GM19328 (cell line): ENCODE data around the gene SYCN.

Experiments
- ATAC-seq: cut with Tn5 transposase; IDR thresholded peaks from one replicate; pipeline ENCODE4 v1.9.1; 2021; ENCODE audit warnings: mild to moderate bottlenecking, moderate library complexity; ENCODE audit not compliant: unreplicated experiment

SYCN gene

GRCh38 chr19:39173502-39173991 is 30.5 kb downstream of the SYCN start:
- no peak for ATAC-seq

GRCh38 chr19:39172700-39173501 is 31.2 kb downstream of the SYCN start:
- ATAC-seq, result no peak

- no peak for ATAC-seq
Observed at GRCh38 chr19:39171479-39172465, 32.3 kb downstream of the SYCN start.

- no peak for ATAC-seq
Observed at GRCh38 chr19:39170386-39171231, 33.5 kb downstream of the SYCN start.

- ATAC-seq, result no peak
Observed at GRCh38 chr19:39169143-39169810, 34.8 kb downstream of the SYCN start.

- ATAC-seq, result no peak
Observed at GRCh38 chr19:39168258-39169142, 35.6 kb downstream of the SYCN start.

GRCh38 chr19:39167461-39168257 is 36.4 kb downstream of the SYCN start:
- ATAC-seq, result no peak

GRCh38 chr19:39166571-39167391 is 37.3 kb downstream of the SYCN start:
- no peak for ATAC-seq

GRCh38 chr19:39165857-39166256 is 38.2 kb downstream of the SYCN start:
- ATAC-seq, result no peak

- no peak for ATAC-seq
Observed at GRCh38 chr19:39164289-39164688, 39.8 kb downstream of the SYCN start.

- no peak for ATAC-seq
Observed at GRCh38 chr19:39163621-39164020, 40.4 kb downstream of the SYCN start.

- ATAC-seq, result no peak
Observed at GRCh38 chr19:39162441-39163043, 41.5 kb downstream of the SYCN start.

GRCh38 chr19:39160889-39161672 is 43.0 kb downstream of the SYCN start:
- ATAC-seq, result no peak

- ATAC-seq, result no peak
Observed at GRCh38 chr19:39160523-39160861, 43.6 kb downstream of the SYCN start.

GRCh38 chr19:39158646-39159260 is 45.3 kb downstream of the SYCN start:
- no peak for ATAC-seq

GRCh38 chr19:39157997-39158389 is 46.1 kb downstream of the SYCN start:
- ATAC-seq, result no peak
